Left colon (tissue), 2 donors: Measurements from ENCODE around the gene NEURL1. TPM values are rescaled to one million over a fixed set of nuclear protein-coding genes. Genes with fewer than 3 reads are reported as not detected.
"Not testable (repeated sequence)": the region's sequence is repeated elsewhere in the genome, so short reads cannot be mapped to it uniquely, and the experiment has no call there.

ENCODE experiments used
- ATAC-seq: fragments of 200-7000 bp; cut with Tn5 transposase; one replicate; pipeline ENCODE4 v1.9.1; 2020; ENCODE audit warnings: mild to moderate bottlenecking, moderate library complexity
- DNase-seq, 2 donors: peaks; one replicate each; pipeline ENCODE4 v3.0.0-alpha.2; 2020
- intact Hi-C, 2 donors: fragments of 100-400 bp; cut with DNase I in 1 of 2; cut with micrococcal nuclease in 1 of 2; formaldehyde crosslinking; loops; one replicate each; pipeline versions ENCODE4 v1.11.2 to v1.14.0; 2022; cut with DNase I, micrococcal nuclease
- total RNA-seq, 2 donors: library from RNA; stranded (reverse); fragmentation: NEBNext Ultra II Directional; extraction: Animal tissue kit (Norgen Biotek cat#: 25700); gene quantifications; one replicate each; pipeline ENCODE4 v1.2.1, GENCODE V29; 2021
- donor health status: DM: no; HTN: no; CAD: no.
- donor health status: DM: yes; HTN: yes; CAD: no.

NEURL1 gene
- total RNA-seq, 2 donors from 2014 or later = 47.5 to 49.2 TPM

- DNase-seq = not testable (repeated sequence)
- intact Hi-C loops = loop anchor here in 1 of 2 donors (5.0 kb wide), 1 partner anchor 70 kb away; no protein-coding TSS in a partner anchor
- ATAC-seq = peak; percentile 28
Observed at GRCh38 chr10:103486635-103487409, 6.7 kb upstream of the NEURL1 start.

DNA sequence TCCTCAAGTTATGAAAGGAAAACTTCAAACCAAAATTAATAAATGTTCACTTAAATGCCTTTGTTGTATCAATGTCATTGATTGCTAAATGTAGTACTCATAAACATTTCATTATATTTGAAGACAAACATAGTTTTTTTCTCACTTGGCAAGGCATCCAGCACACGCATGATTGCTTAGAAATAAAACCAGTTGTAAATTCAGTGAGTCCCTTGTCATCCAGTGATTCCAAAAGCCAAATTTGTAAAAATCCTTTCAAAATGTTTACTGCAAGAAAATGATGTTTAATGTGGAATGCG is 6.1 kb upstream of the NEURL1 start:
- intact Hi-C loops = loop anchor here in 1 of 2 donors (5.0 kb wide), 1 partner anchor 70 kb away; no protein-coding TSS in a partner anchor
- no peak for ATAC-seq
- DNase-seq = no peak

- DNase-seq = no peak
- no peak for ATAC-seq
- intact Hi-C loops = no loop called here
Observed at GRCh38 chr10:103490986-103491314, 2.6 kb upstream of the NEURL1 start.

DNA sequence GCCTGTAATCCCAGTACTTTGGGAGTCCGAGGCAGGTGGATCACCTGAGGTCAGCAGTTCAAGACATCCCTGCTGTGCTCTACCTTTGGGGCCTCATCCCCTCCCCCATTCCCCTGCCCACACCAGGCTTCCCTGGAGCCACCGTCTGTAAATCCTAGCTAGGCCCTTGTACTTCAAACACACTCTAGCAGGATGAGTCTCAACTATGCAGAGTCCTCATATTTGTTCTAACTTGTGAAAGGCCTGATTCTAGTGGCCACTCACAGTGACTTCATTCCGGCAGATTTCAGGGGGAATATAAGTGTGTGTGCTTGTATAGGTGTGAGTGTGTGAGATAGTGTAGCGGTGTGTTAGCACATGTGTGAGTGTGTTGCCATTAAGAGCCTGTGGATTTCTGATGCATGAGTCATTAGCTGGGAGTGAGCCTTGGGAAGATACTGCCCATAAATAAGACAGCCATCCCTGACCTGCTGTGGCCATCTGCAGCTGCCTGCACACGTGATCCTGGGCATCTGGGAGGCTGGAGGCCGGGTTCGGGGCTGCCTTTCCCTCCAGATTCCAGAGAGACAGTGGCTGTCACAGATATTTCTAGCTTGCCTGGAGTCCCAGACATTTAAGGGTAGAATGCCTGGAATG is 1.7 kb upstream of the NEURL1 start:
- intact Hi-C loops = no loop called here
- ATAC-seq = peak; percentile 42
- no peak for DNase-seq

DNA sequence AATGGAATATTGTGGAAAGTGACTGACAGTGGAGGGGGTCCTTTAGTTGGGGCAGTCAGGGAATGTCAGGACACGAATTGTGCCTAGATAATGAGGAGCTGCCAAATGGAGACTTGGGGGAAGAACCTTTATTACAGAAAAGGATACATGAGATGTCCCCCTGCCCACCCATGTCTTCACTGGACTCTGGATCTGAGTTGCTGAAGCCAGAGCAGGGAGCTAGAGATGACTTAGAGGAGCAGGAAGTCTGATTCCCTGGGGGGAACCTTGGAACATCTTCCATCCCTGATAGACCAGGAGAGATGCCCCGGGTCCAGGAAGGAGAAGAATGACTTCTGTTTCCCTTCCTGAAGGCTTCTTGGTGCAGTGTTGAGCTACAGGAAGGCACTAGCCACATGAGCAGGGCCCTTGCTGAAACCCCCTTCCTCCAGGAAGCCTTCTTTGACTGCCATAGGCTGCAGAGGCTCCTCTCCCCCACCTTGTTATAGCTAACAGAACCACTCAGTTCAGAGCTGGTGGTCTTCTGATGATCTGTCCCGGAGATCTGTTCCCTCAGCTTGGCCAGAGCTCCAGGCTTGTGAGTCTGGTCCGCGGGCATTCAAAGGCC is 747 bp upstream of the NEURL1 start:
- ATAC-seq (no peak), DNase-seq (no peak)
- intact Hi-C loops = no loop called here

- no peak for DNase-seq
- intact Hi-C loops = no loop called here
- ATAC-seq = peak; percentile 64
Observed at GRCh38 chr10:103493916-103494877, 692 bp downstream of the NEURL1 start.

DNA sequence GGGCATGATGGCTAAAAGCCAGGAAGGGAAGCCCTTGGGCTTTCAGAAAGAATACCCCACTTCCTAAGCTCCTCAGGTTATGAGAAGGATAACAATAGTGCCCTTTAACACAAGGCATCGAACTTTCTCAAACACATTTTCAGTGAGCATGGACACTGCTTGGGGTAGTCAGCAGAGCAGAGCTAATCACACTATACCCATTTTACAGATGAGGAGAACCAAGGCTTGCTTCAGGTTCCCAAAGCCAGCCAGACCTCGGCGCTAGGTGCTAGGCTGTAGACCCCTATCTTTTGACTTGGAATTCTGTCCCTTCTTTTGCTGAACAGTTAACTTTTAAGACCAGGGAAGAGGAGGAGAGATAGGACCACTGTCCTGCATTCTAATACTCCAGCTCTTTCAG is 1.8 kb downstream of the NEURL1 start:
- ATAC-seq = no peak
- DNase-seq = no peak
- intact Hi-C loops = no loop called here

DNA sequence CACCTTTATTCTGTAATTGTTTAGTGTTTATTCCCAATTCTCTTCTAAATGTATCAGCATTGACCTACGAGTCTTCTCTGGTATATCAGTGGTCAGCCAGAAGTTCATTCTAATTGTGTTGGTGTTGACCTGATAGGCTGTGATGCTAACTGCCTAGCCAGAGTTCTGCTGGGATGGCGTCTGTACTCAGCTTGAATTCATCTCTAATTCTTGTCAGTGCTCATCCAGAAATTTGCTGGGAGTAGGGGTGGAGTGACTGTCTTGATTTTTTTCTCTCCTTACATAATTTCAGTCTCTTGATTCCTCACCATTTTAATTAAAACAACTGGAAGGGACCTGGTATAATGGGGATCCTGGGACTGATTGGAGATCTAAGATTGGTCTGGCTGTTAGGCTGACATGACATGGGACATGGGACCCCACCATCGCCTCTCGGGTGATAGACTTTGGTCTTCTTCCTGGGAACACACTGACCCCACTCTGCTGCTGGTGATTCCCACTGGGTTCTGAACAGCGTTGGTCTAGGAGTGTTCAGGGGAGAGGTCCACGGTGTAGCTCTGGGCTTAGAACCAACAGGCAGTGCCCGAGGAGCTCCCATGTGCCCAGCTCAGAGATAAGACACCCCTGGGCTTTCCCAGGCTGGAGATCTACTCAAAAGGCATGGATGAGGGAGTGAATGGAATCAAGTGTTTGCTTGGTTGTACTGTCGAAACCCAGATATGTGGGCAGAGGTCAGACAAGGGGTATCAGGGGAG is 3.8 kb downstream of the NEURL1 start:
- DNase-seq (no peak), ATAC-seq (no peak)
- intact Hi-C loops = no loop called here

GRCh38 chr10:103498936-103499638 is 5.6 kb downstream of the NEURL1 start:
- intact Hi-C loops = no loop called here
- ATAC-seq (peak; percentile 53), DNase-seq (no peak)

DNA sequence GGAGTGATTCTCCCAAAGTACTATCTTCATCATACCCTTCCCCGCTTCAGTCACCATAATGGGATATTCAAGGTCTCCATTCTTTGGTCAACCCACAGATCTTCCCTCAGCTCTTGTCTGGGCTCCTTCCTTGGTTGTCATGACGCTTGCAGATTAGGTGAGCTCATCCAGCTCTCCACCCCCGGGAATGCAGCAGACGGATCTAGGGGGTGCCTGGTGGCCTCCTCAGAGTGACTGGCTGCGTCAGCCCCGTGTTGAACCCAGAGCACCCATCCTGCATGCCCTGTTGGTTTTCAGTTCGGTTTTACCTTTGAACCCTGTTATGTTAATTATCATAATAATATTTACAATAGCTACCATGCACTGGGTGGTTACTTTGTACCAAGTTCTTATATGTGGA is 6.4 kb downstream of the NEURL1 start:
- ATAC-seq = peak; percentile 12
- no peak for DNase-seq
- intact Hi-C loops = no loop called here

DNA sequence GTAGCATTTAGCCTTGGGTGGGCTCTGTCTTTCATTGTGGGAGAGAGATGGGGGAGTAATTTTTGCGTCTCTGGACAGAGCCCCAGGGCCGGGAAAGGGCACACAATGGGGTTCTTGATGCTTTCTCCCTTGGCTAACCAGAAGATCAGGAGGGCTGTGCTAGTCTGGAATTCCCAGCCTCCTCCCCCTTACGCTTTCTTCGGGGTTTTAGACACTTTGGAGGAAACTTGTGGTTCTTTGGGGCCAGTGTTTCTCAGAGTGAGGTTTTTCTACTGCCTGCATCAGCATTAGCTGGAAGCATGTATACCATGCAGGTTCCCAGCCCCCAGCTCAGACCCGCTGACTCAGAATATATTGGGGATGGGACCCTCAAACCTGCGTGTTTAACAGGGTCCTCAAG is 7.0 kb downstream of the NEURL1 start:
- DNase-seq = no peak
- intact Hi-C loops = no loop called here
- no peak for ATAC-seq

- ATAC-seq (no peak), DNase-seq (no peak)
- intact Hi-C loops = no loop called here
Observed at GRCh38 chr10:103501186-103501585, 7.7 kb downstream of the NEURL1 start.

- intact Hi-C loops = no loop called here
- DNase-seq = peak in 1 of 2 donors; percentile 14
- no peak for ATAC-seq
Observed at GRCh38 chr10:103502849-103503660, 9.6 kb downstream of the NEURL1 start.

- intact Hi-C loops, DNase-seq, ATAC-seq: not testable (repeated sequence)
Observed at GRCh38 chr10:103503777-103504176, 10.3 kb downstream of the NEURL1 start.

GRCh38 chr10:103504181-103504783 is 10.8 kb downstream of the NEURL1 start:
- no peak for ATAC-seq
- intact Hi-C loops = no loop called here
- DNase-seq = no peak

GRCh38 chr10:103506061-103506460 is 12.6 kb downstream of the NEURL1 start:
- ATAC-seq (no peak), DNase-seq (no peak)
- intact Hi-C loops = no loop called here
